Hepatocyte (in vitro differentiated cells): ENCODE measurements around the gene CERS5. TPM values are rescaled to one million over a fixed set of nuclear protein-coding genes. Genes with fewer than 3 reads are reported as not detected.

Experiments used
- DNase-seq: peaks from one replicate; pipeline ENCODE4 v3.0.0-alpha.2; 2016; ENCODE audit warnings: low spot score
- H2AFZ ChIP-seq: fragments of 200-600 bp; sonication (generic); 2 replicates; pipeline ENCODE4 v1.6.0; 2016; ENCODE audit warnings: antibody characterized with exemption, mild to moderate bottlenecking
- H3K27ac ChIP-seq: fragments of 200-600 bp; sonication (generic); 2 replicates; pipeline ENCODE4 v1.5.1; 2016; ENCODE audit warnings: mild to moderate bottlenecking
- H3K27me3 ChIP-seq: fragments of 200-600 bp; sonication (generic); 2 replicates; pipeline ENCODE4 v1.6.1; 2016
- H3K36me3 ChIP-seq: fragments of 200-600 bp; sonication (generic); replicated peaks from 2 replicates; pipeline ENCODE4 v1.5.1; 2016; ENCODE audit warnings: low read depth; ENCODE audit not compliant: insufficient read depth
- H3K4me1 ChIP-seq: fragments of 200-600 bp; sonication (generic); 2 replicates; pipeline ENCODE4 v1.5.1; 2016; ENCODE audit warnings: mild to moderate bottlenecking, moderate library complexity; ENCODE audit not compliant: insufficient read depth
- H3K4me2 ChIP-seq: fragments of 200-600 bp; sonication (generic); 2 replicates; pipeline ENCODE4 v1.6.0; 2016
- H3K4me3 ChIP-seq: fragments of 200-600 bp; sonication (generic); 2 replicates; pipeline ENCODE4 v1.5.1; 2016; ENCODE audit warnings: mild to moderate bottlenecking
- H3K79me2 ChIP-seq: fragments of 200-600 bp; sonication (generic); 2 replicates; pipeline ENCODE4 v1.6.0; 2017; ENCODE audit warnings: mild to moderate bottlenecking
- H3K9me2 ChIP-seq: fragments of 200-600 bp; sonication (generic); replicated peaks from 2 replicates; pipeline ENCODE4 v1.6.0; 2017; ENCODE audit warnings: mild to moderate bottlenecking; ENCODE audit not compliant: insufficient read depth
- H3K9me3 ChIP-seq: fragments of 200-600 bp; sonication (generic); 2 replicates; pipeline ENCODE4 v1.5.1; 2016; ENCODE audit warnings: low read depth, mild to moderate bottlenecking
- H4K20me1 ChIP-seq: fragments of 200-600 bp; sonication (generic); 2 replicates; pipeline ENCODE4 v1.6.0; 2016; ENCODE audit warnings: mild to moderate bottlenecking; ENCODE audit not compliant: insufficient read depth, poor library complexity, severe bottlenecking
- EZH2 ChIP-seq: fragments of 200-600 bp; sonication (generic); IDR thresholded peaks from 2 replicates; pipeline ENCODE4 v1.6.1; 2016; ENCODE audit warnings: antibody characterized with exemption, mild to moderate bottlenecking, borderline replicate concordance
- EZH2phosphoT487 ChIP-seq: fragments of 200-600 bp; sonication (generic); IDR thresholded peaks from one replicate; pipeline ENCODE4 v1.6.1; 2018; ENCODE audit warnings: antibody characterized with exemption, mild to moderate bottlenecking, low read depth, moderate library complexity; ENCODE audit not compliant: unreplicated experiment, severe bottlenecking
- WGBS: methylation state at CpG from one replicate; pipeline ENCODE4 v1.1.6; 2016; ENCODE audit warnings: low lambda C conversion rate; ENCODE audit errors: missing lambda C conversion rate; 5-methylcytosine and 5-hydroxymethylcytosine counted together
- polyA plus RNA-seq: library from polyadenylated mRNA; unstranded; fragments of >200 nt; fragmentation: Nextera tagmentation; extraction: Ambion mirVana; gene quantifications from 2 replicates; pipeline ENCODE4 v1.2.1, GENCODE V29; 2016
- total RNA-seq: library from RNA; depleted of rRNA; stranded (reverse); fragments of >200 nt; gene quantifications from 2 replicates; pipeline ENCODE4 v1.2.3, GENCODE V29; 2014
- TF ChIP-seq, protein P1 (sequence below): fragments of 200-600 bp; sonication (generic); IDR thresholded peaks from 2 replicates; pipeline ENCODE4 v1.5.1; 2016; ENCODE audit warnings: antibody characterized with exemption, mild to moderate bottlenecking; ENCODE audit not compliant: poor library complexity

The CERS5 gene
- total and polyA plus RNA-seq, 2 experiments from 2014 or later = 38.8 to 53.3 TPM

DNA sequence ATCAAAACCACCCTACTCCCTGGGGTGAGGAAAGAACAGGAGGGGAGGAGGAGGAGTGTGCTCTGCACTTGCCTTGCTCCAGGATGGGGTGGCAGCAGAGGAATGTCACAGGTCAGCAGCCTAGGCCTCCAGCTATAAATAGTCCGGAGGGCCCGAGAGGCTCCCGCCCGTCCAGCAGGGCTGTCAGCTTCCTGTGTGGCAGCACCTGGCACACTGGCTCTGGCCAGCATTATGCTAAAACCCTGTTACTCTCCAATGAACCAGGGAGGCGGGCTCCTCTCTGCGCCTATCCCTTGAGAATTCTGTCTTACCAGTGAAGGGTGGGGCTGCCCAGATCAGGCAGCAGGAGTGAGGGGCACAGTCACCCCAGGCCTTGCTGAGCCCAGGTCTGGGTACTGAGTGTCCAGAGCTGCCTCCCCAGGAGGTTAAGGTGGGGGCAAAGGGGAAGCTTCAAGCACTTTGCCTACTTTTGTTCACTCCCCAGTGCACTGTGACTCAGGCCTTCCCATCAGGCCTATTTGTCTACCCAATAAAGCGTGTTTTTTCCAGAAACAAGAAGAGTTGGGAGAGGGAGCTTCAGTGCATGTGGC is 56.3 kb downstream of the CERS5 start:
- H3K27ac ChIP-seq = peak overlapping the region; percentile 94
- no peaks in the 10 kb centered on the region for H3K9me2 ChIP-seq
- H2AFZ ChIP-seq = peak overlapping the region; percentile 7
- peaks cover 5% of the 10 kb centered on the region for H4K20me1 ChIP-seq
- TF ChIP-seq EZH2phosphoT487 = no peak
- TF ChIP-seq, protein P1, sequence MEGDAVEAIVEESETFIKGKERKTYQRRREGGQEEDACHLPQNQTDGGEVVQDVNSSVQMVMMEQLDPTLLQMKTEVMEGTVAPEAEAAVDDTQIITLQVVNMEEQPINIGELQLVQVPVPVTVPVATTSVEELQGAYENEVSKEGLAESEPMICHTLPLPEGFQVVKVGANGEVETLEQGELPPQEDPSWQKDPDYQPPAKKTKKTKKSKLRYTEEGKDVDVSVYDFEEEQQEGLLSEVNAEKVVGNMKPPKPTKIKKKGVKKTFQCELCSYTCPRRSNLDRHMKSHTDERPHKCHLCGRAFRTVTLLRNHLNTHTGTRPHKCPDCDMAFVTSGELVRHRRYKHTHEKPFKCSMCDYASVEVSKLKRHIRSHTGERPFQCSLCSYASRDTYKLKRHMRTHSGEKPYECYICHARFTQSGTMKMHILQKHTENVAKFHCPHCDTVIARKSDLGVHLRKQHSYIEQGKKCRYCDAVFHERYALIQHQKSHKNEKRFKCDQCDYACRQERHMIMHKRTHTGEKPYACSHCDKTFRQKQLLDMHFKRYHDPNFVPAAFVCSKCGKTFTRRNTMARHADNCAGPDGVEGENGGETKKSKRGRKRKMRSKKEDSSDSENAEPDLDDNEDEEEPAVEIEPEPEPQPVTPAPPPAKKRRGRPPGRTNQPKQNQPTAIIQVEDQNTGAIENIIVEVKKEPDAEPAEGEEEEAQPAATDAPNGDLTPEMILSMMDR = no peak
- H3K36me3 ChIP-seq = no peaks in the 10 kb centered on the region
- H3K9me3 ChIP-seq = no peaks in the 10 kb centered on the region
- H3K4me1 ChIP-seq = peaks cover 24% of the 10 kb centered on the region
- no peak overlapping the region for H3K4me3 ChIP-seq
- H3K27me3 ChIP-seq = no peaks in the 10 kb centered on the region
- WGBS = 62% methylated on average over 7 of the region's 7 CpGs
- H3K79me2 ChIP-seq = peaks cover 29% of the 10 kb centered on the region
- peak overlapping the region; percentile 64 for H3K4me2 ChIP-seq
- peak; percentile 70 for DNase-seq

DNA sequence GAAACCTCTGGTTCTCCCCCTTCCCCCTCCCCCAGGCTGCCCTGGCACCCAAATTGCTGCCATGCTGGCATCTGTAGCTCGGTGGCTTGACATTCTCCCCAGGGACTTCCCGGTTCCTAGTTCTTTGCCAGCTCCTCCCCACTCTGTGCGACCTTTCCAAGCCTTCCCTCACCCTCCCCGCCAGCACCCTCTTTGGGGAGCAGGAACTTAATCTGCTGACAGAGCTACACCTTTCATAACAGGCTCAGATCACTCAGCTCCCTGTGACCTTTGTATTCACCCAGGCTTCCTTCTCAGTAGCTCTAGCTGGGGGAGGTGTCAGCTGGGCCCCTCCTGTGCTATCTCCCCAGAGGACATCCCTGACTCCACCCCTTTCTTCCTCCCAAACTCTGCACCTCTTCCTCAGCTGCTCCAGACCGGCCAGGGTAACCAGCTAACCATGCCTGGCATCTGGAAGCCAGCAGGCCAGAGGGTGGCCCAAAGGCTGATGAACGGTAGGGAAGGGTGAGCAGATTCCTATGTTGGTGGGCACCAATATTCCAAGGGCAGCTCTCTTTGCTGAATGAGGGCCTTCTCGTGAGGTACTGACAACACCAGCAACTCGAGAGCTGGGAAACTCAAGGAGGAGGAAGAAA is 56.9 kb downstream of the CERS5 start:
- TF ChIP-seq, protein P1 = no peak
- peak overlapping the region; percentile 94 for H3K27ac ChIP-seq
- H3K4me1 ChIP-seq = peaks cover 24% of the 10 kb centered on the region
- H3K9me2 ChIP-seq = no peaks in the 10 kb centered on the region
- peak overlapping the region; percentile 14 for H2AFZ ChIP-seq
- no peaks in the 10 kb centered on the region for H3K9me3 ChIP-seq
- peaks cover 26% of the 10 kb centered on the region for H3K79me2 ChIP-seq
- peak overlapping the region; percentile 64 for H3K4me2 ChIP-seq
- H3K4me3 ChIP-seq = no peak overlapping the region
- no peaks in the 10 kb centered on the region for H3K27me3 ChIP-seq
- no peaks in the 10 kb centered on the region for H3K36me3 ChIP-seq
- DNase-seq = peak; percentile 76
- H4K20me1 ChIP-seq = peaks cover 5% of the 10 kb centered on the region
- WGBS = 49% methylated on average over 8 of the region's 8 CpGs

DNA sequence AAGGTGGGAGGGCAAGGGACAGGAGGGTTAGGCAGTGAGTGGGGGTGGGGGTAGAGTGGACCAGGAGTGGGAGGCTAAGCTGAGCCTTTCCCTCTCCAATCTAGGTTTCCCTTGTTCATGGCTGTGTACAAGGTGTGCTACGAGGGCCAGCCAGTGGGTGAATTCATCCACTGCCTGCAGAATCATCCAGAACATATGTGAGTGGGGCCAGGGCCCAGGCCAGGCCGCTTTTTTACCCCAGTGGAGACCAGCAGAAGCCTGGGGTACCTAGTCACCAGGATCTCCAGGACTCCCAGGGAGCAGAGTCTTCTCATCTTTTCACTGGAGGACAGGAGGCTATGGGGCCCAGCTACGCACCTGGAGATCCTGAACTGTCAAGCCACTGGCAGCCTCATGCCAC is 57.9 kb downstream of the CERS5 start:
- Histone ChIP-seq H3K4me3 (no peak overlapping the region), H3K4me1 (peaks cover 28% of the 10 kb centered on the region), H3K36me3 (no peaks in the 10 kb centered on the region), H3K9me3 (no peaks in the 10 kb centered on the region), H3K9me2 (no peaks in the 10 kb centered on the region), H3K27ac (peak overlapping the region; percentile 94), H3K4me2 (no peak overlapping the region), H3K79me2 (peaks cover 18% of the 10 kb centered on the region), H4K20me1 (peaks cover 5% of the 10 kb centered on the region), H3K27me3 (no peaks in the 10 kb centered on the region), H2AFZ (no peak overlapping the region)
- DNase-seq = no peak
- TF ChIP-seq EZH2phosphoT487 (no peak), EZH2 (no peak)
- TF ChIP-seq, protein P1 = no peak
- WGBS = 96% methylated on average over 2 of the region's 3 CpGs
